ENCODE results near the gene SLC39A5. TPM values are rescaled to one million over a fixed set of nuclear protein-coding genes. Genes with fewer than 3 reads are reported as not detected.

SLC39A5 gene
- polyA plus RNA-seq, 1 of the 3 experiments (the other 2 are of a cell fraction) = 0.12 TPM

DNA sequence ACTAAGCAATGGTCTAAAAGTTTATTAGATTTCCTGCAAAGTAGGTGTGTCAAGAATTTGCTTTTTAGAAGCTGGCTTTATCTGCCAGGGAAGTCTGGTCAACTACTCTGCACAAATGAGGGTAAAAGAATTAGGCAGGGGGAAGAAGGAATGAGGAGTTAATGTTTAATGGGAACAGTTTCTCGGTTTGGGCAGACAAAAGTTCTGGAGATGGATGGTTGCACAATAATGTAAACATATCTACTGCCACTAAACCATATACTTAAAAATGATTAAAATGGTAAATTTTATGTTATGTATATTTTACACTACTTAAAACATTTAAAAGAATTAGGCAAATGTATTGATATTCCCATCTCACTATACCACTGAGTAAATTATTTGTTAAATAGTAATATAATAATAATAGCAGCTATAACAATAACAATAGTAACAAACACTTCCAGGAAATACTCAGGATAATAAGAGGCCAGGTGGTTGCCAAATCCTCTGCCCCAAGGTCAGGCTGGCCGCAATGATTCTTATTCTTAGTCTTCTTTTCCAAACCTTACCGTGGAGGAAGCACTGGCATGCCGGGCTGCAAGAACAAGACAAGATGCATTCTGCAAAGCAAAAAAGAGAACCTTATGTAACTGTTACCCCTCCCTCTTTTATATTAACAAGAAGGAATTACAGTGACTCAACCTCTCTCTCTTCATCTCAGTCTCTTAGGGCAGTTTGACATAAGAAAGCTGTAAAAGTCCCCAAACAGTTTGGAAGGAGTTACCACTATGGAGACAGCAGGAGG, 56.4 kb downstream of the SLC39A5 start:
- H3K79me2 ChIP-seq (ENCODE audit: insufficient read depth) = peaks cover 53% of the 10 kb centered on the region
- no peak overlapping the region for H3K27ac ChIP-seq (ENCODE audit: low read depth in 2 of 2, low read length in 1 of 2)
- CTCF ChIA-PET = interaction anchor here (0.8 to 1.4 kb wide), 7 partner anchors 12 to 96 kb away, joined by 3 to 6 read pairs (median 3); no protein-coding TSS in a partner anchor

More for the DNA sequence above, 56.4 kb downstream of the SLC39A5 start:
- POLR2A ChIA-PET = interaction anchor here (0.9 kb wide), 1 partner anchor 11 kb away, joined by 4 read pairs; no protein-coding TSS in a partner anchor
- TF ChIP-seq FOXJ3 (CRISPR knock-in tag; IDR thresholded peaks at IDR 0.05) (no peak), GABPA (IDR thresholded peaks at IDR 0.05; ENCODE audit: low read depth) (no peak), JUND (IDR thresholded peaks at IDR 0.05) (no peak), RXRA (IDR thresholded peaks at IDR 0.05; ENCODE audit: borderline replicate concordance, low read depth) (no peak), CHD2 (IDR thresholded peaks at IDR 0.05; ENCODE audit: low read length, partially characterized antibody) (no peak), ELF1 (IDR thresholded peaks at IDR 0.05) (no peak), GATA2 (CRISPR knock-in tag; IDR thresholded peaks at IDR 0.05) (no peak), NRF1 (IDR thresholded peaks at IDR 0.05; ENCODE audit: low read depth, low read length) (no peak), RAD21 (IDR thresholded peaks at IDR 0.05; ENCODE audit: low read length) (no peak), FOSL2 (IDR thresholded peaks at IDR 0.05; ENCODE audit: borderline replicate concordance, low read depth) (no peak), TEAD4 (IDR thresholded peaks at IDR 0.05; ENCODE audit: borderline replicate concordance, insufficient read depth) (no peak), SMC3 (IDR thresholded peaks at IDR 0.05; ENCODE audit: low read depth, low read length) (no peak), RFX5 (IDR thresholded peaks at IDR 0.05; ENCODE audit: low read length) (no peak), EP300 (IDR thresholded peaks at IDR 0.05; ENCODE audit: borderline replicate concordance in 1 of 2, low read depth in 1 of 2, low read length in 1 of 2) (no peak), YY1 (IDR thresholded peaks at IDR 0.05; ENCODE audit: low read depth) (no peak)
- TF ChIP-seq, protein P1, sequence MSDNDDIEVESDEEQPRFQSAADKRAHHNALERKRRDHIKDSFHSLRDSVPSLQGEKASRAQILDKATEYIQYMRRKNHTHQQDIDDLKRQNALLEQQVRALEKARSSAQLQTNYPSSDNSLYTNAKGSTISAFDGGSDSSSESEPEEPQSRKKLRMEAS (IDR thresholded peaks at IDR 0.05; ENCODE audit: low read depth) = no peak
- TF ChIP-seq, protein P2, sequence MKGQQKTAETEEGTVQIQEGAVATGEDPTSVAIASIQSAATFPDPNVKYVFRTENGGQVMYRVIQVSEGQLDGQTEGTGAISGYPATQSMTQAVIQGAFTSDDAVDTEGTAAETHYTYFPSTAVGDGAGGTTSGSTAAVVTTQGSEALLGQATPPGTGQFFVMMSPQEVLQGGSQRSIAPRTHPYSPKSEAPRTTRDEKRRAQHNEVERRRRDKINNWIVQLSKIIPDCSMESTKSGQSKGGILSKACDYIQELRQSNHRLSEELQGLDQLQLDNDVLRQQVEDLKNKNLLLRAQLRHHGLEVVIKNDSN (IDR thresholded peaks at IDR 0.05; ENCODE audit: borderline replicate concordance, low read depth) = no peak
- TF ChIP-seq, protein P3, sequence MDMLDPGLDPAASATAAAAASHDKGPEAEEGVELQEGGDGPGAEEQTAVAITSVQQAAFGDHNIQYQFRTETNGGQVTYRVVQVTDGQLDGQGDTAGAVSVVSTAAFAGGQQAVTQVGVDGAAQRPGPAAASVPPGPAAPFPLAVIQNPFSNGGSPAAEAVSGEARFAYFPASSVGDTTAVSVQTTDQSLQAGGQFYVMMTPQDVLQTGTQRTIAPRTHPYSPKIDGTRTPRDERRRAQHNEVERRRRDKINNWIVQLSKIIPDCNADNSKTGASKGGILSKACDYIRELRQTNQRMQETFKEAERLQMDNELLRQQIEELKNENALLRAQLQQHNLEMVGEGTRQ (IDR thresholded peaks at IDR 0.05; ENCODE audit: borderline replicate concordance, low read depth, low read length) = no peak
- TF ChIP-seq, protein P4, sequence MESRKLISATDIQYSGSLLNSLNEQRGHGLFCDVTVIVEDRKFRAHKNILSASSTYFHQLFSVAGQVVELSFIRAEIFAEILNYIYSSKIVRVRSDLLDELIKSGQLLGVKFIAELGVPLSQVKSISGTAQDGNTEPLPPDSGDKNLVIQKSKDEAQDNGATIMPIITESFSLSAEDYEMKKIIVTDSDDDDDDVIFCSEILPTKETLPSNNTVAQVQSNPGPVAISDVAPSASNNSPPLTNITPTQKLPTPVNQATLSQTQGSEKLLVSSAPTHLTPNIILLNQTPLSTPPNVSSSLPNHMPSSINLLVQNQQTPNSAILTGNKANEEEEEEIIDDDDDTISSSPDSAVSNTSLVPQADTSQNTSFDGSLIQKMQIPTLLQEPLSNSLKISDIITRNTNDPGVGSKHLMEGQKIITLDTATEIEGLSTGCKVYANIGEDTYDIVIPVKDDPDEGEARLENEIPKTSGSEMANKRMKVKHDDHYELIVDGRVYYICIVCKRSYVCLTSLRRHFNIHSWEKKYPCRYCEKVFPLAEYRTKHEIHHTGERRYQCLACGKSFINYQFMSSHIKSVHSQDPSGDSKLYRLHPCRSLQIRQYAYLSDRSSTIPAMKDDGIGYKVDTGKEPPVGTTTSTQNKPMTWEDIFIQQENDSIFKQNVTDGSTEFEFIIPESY (IDR thresholded peaks at IDR 0.05; ENCODE audit: borderline replicate concordance, low read depth) = no peak
- TF ChIP-seq, protein P5, sequence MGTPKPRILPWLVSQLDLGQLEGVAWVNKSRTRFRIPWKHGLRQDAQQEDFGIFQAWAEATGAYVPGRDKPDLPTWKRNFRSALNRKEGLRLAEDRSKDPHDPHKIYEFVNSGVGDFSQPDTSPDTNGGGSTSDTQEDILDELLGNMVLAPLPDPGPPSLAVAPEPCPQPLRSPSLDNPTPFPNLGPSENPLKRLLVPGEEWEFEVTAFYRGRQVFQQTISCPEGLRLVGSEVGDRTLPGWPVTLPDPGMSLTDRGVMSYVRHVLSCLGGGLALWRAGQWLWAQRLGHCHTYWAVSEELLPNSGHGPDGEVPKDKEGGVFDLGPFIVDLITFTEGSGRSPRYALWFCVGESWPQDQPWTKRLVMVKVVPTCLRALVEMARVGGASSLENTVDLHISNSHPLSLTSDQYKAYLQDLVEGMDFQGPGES (IDR thresholded peaks at IDR 0.05; ENCODE audit: low read depth, low read length) = no peak
- no peak overlapping the region for H3K4me2 ChIP-seq
- H4K20me1 ChIP-seq (ENCODE audit: insufficient read depth) = no peaks in the 10 kb centered on the region
- H3K36me3 ChIP-seq (replicated peaks in 1 of 2; ENCODE audit: control insufficient read depth in 1 of 2, insufficient read depth in 2 of 2, low read length in 1 of 2) = peaks cover 40 to 55% of the 10 kb centered on the region in 2 experiments
- H3K27me3 ChIP-seq (ENCODE audit: insufficient read depth) = no peaks in the 10 kb centered on the region
- peaks cover 0 to under 1% of the 10 kb centered on the region in 2 experiments; a peak in 1 of 4 replicates for H3K4me1 ChIP-seq (ENCODE audit: control insufficient read depth in 1 of 2, insufficient read depth in 2 of 2, low read depth in 1 of 2, low read length in 1 of 2)
- no peaks in the 10 kb centered on the region for H3K9me2 ChIP-seq
- H3K4me3 ChIP-seq (ENCODE audit: low read depth in 2 of 2, low read length in 1 of 2) = no peak overlapping the region
- H3K9ac ChIP-seq = no peak overlapping the region
- DNase-seq = no peak
- H3K9me3 ChIP-seq = no peaks in the 10 kb centered on the region
- WGBS (ENCODE audit: low lambda C conversion rate) = 80% methylated on average over 4 of the region's 4 CpGs
- peaks cover 20% of the 10 kb centered on the region for H3F3A ChIP-seq (replicated peaks; ENCODE audit: insufficient read depth)
- H2AFZ ChIP-seq (ENCODE audit: low read depth) = no peak overlapping the region
